K562 (cell line): ENCODE results near the gene ADAT1. TPM values are rescaled to one million over a fixed set of nuclear protein-coding genes. Genes with fewer than 3 reads are reported as not detected.

Experiments
- CBFA2T2 ChIP-seq: fragments of 450-650 bp; conservative IDR thresholded peaks from 2 replicates; pipeline ENCODE4 v1.6.1; 2017; ENCODE audit warnings: mild to moderate bottlenecking
- DMBX1 ChIP-seq: fragments of 250-450 bp; sonication (Bioruptor Pico); IDR thresholded peaks from 2 replicates; pipeline ENCODE4 v1.8.0; 2022; ENCODE audit warnings: inconsistent platforms, mild to moderate bottlenecking, moderate library complexity, borderline replicate concordance
- E2F8 ChIP-seq: fragments of 450-650 bp; IDR thresholded peaks from 2 replicates; pipeline ENCODE4 v1.7.1; 2018; ENCODE audit warnings: mild to moderate bottlenecking, low read depth; ENCODE audit not compliant: partially characterized antibody
- ETV1 ChIP-seq: fragments of 450-650 bp; conservative IDR thresholded peaks from 2 replicates; pipeline ENCODE4 v1.6.1; 2016; ENCODE audit warnings: missing genetic modification characterization, control low read depth, low read depth, missing compliant biosample characterization
- ETV5 ChIP-seq: sonication (generic); formaldehyde crosslinking; IDR thresholded peaks from 2 replicates; pipeline ENCODE4 v1.4.0; 2020; ENCODE audit warnings: low read depth, mild to moderate bottlenecking, missing genetic modification reagents
- EWSR1 ChIP-seq: fragments of 450-650 bp; IDR thresholded peaks from 2 replicates; pipeline ENCODE4 v1.6.1; 2018; ENCODE audit warnings: borderline replicate concordance, mild to moderate bottlenecking, low read depth, moderate library complexity; ENCODE audit not compliant: partially characterized antibody
- GATA2 ChIP-seq: sonication (generic); formaldehyde crosslinking; IDR thresholded peaks from 2 replicates; pipeline ENCODE4 v1.4.0; 2020; ENCODE audit warnings: mild to moderate bottlenecking, missing genetic modification reagents
- MEIS2 ChIP-seq: fragments of 450-650 bp; IDR thresholded peaks from 2 replicates; pipeline ENCODE4 v1.6.1; 2014; ENCODE audit warnings: mild to moderate bottlenecking; ENCODE audit not compliant: partially characterized antibody
- MTA2 ChIP-seq: fragments of 450-650 bp; IDR thresholded peaks from 2 replicates; pipeline ENCODE4 v1.6.1; 2016; ENCODE audit warnings: low read depth
- RBM34 ChIP-seq: fragments of 200-400 bp; formaldehyde crosslinking; IDR thresholded peaks from 2 replicates; pipeline ENCODE4 v1.6.1; 2018; ENCODE audit warnings: low read length, borderline replicate concordance; ENCODE audit not compliant: insufficient read depth
- SMAD3 ChIP-seq: fragments of 450-650 bp; formaldehyde crosslinking; conservative IDR thresholded peaks from 2 replicates; pipeline ENCODE4 v1.4.0; 2020; ENCODE audit warnings: mild to moderate bottlenecking
- TCF7L2 ChIP-seq: fragments of 150-350 bp; IDR thresholded peaks from 2 replicates; pipeline ENCODE4 v1.6.1; 2016; ENCODE audit warnings: low read depth, mild to moderate bottlenecking, low read length, moderate library complexity
- THAP12 ChIP-seq: fragments of 250-450 bp; sonication (Bioruptor Pico); IDR thresholded peaks from 2 replicates; pipeline ENCODE4 v1.9.0; 2021; ENCODE audit warnings: mild to moderate bottlenecking, inconsistent platforms
- USF2 ChIP-seq: sonication (generic); formaldehyde crosslinking; IDR thresholded peaks from 2 replicates; pipeline ENCODE4 v1.5.0; 2020; ENCODE audit warnings: missing genetic modification reagents
- ZBTB26 ChIP-seq: fragments of 450-650 bp; formaldehyde crosslinking; IDR thresholded peaks from 2 replicates; pipeline ENCODE4 v1.4.0; 2022; ENCODE audit warnings: missing genetic modification characterization
- ZHX1 ChIP-seq: fragments of 150-350 bp; conservative IDR thresholded peaks from 2 replicates; pipeline ENCODE4 v1.6.1; 2014; ENCODE audit warnings: low read length
- ZNF311 ChIP-seq: fragments of 250-450 bp; sonication (Bioruptor Pico); IDR thresholded peaks from 2 replicates; pipeline ENCODE4 v1.4.0; 2020; ENCODE audit warnings: mild to moderate bottlenecking, moderate library complexity
- ZNF316 ChIP-seq: fragments of 450-650 bp; IDR thresholded peaks from 2 replicates; pipeline ENCODE4 v1.6.1; 2016
- ZNF707 ChIP-seq: fragments of 250-450 bp; sonication (Bioruptor Pico); conservative IDR thresholded peaks from 2 replicates; pipeline ENCODE4 v1.8.0; 2022; ENCODE audit warnings: inconsistent platforms, mild to moderate bottlenecking, moderate library complexity
- polyA plus RNA-seq, 8 experiments: library from polyadenylated mRNA; depleted of rRNA in 4 of 8; stranded (reverse) in 5 of 8; unstranded in 3 of 8; fragments of >200 nt; fragmentation: Nextera tagmentation in 2 of 8; fragmentation: Illumina TruSeq in 1 of 8; extraction: Ambion mirVana in 2 of 8; extraction: Trizol in 1 of 8; gene quantifications; 2 replicates each; pipeline versions ENCODE4 v1.2.1 to v1.2.3, GENCODE V29; 2011 to 2014; ENCODE audit warnings: inconsistent platforms in 1 of 8, missing spikeins in 1 of 8
- total RNA-seq, 7 experiments: library from RNA; depleted of rRNA in 6 of 7; stranded (reverse); fragments of >200 nt in 6 of 7; fragmentation: Illumina TruSeq in 2 of 7; extraction: Trizol in 2 of 7; gene quantifications; 2 replicates each; pipeline versions ENCODE4 v1.2.1 to v1.2.3, GENCODE V29; 2011 to 2021; ENCODE audit warnings: low replicate concordance in 1 of 7

Gene ADAT1
- total and polyA plus RNA-seq, 9 of the 15 experiments (the other 6 are each of a cell fraction or from before 2014, with no cell fraction given) = 16.0 to 36.7 (median 28.2) TPM

GRCh38 chr16:75624921-75625334, 1.8 kb upstream of the ADAT1 start (continued):
- TF ChIP-seq THAP12 (CRISPR knock-in tag) (no peak), RBM34 (no peak), SMAD3 (no peak), MTA2 (peak; percentile 72), USF2 (no peak), ZNF316 (no peak), CBFA2T2 (peak; percentile 82), ZHX1 (no peak), E2F8 (peak; percentile 32), TCF7L2 (no peak), ZBTB26 (CRISPR knock-in tag) (no peak), ETV1 (tag) (peak; percentile 60; the same call in 1 of the 2 replicates), MEIS2 (peak; percentile 59), EWSR1 (no peak), ZNF707 (CRISPR knock-in tag) (no peak), DMBX1 (CRISPR knock-in tag) (no peak), GATA2 (CRISPR knock-in tag) (peak; percentile 43; the same call in 1 of the 2 replicates), ZNF311 (CRISPR knock-in tag) (no peak), ETV5 (no peak)
